Cardiac atrium fibroblast (primary cell): ENCODE results near the gene WNT10A. TPM values are rescaled to one million over a fixed set of nuclear protein-coding genes. Genes with fewer than 3 reads are reported as not detected.

Experiments used
- total RNA-seq: library from RNA; depleted of rRNA; stranded (reverse); fragments of >200 nt; gene quantifications from 2 replicates; pipeline ENCODE4 v1.2.3, GENCODE V29; 2015

WNT10A gene
- not detected in 2 replicates for total RNA-seq

DNA sequence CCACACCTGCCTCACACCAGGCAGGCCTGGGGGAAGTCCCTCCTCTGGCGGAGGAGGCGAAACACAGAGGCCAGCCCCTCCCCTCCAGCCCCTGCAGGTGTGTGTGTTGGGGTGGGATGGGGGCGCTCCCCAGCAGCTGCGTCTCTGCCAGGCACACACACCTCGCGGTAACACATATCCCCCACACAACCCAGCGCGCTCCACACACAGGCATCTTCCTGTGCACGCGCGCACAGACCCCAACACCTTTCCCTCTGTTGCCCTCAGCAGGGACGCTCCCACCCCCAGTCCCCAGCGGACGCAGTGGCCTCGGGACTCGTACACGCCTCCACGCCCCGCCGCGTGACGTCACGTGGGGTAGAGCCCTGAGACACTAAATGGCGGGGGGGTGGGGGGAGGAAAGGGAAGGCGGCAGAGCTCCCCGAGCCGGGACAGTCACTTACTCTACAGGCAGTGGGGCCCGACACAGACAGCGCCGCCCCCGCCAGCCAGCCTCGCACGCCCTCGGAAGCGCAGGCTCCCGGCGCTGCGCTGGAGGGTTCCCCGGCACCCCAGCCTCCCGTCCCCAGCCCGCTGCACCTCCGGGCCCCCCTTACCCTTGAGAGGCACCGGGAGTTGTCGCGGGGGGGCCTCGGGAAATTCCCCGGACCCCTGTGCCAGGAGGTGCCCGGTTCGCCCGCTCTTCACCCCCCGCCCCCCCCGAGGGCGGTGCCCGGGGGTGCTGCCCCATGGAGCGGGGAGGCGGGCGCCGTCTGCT, at the start of gene WNT10A:
TSS of gene WNT10A (plus strand) at position 751 of the 757 bp plus-strand sequence. CDS start 144 bp downstream, outside the sequence.

DNA sequence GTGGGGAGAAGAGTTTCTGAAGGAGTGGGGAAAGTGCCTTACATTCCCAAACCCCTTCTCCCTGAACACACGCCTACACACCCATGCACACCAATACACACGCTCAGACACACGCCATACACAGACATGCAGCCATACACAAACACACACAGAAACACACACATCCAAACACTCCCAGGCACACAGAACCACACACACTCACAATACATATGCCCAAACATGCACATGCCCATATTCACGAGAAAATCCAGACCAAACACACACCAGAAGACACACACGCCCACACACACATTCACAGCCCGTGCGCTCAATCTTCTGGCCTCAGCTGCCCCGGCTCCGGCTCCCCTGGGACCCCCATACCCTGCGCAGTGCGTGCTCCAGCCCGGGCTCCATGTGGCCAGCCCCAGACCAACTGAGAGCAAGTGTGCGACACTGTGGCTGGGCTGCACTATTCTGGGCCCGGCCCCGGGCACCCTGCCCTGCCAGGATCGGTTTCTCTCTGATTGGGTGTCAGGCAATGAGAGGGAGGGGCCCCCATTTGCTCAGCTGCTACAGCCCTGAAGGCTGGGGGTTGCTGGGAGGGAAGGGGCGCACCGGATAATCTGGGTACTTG, 49.2 kb upstream of the WNT10A start, which contains the start of gene PRKAG3:
TSS of gene PRKAG3 (minus strand) at position 426 of the 613 bp plus-strand sequence.

DNA sequence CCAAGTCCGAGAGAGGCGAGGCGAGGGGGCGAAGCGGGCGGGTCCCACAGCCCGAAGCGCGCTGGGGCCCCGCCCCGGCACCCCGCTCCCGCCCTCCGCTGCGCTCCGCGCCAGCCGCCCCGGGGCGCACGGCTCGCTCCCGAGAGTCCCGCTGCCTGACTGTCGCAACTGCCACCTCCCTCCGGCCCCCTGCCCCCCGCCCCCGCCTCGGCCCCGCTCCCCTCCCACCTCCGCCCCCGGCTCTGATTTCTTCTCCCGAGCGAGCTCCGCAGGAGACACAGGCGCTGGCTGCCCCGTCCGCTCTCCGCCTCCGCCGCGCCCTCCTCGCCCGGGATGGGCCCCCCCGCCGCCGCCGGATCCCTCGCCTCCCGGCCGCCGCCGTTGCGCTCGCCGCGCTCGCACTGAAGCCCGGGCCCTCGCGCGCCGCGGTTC, 21.1 kb upstream of the WNT10A start, which contains the start of gene WNT6:
TSS of gene WNT6 (plus strand) at position 250 of the 432 bp plus-strand sequence. CDS start 233 bp downstream, outside the sequence.

Other genes starting within 250 kb of the WNT10A start
- gene ZNF142, start 221.2 kb upstream of the WNT10A start, total RNA-seq, result 4.9 and 7.9 TPM in 2 replicates
- 19.8 and 27.3 TPM in 2 replicates for gene BCS1L, start 221.2 kb upstream of the WNT10A start, total RNA-seq
- gene RNF25, start 208.8 kb upstream of the WNT10A start, total RNA-seq, result 14.4 and 26.9 TPM in 2 replicates
- gene STK36, start 208.8 kb upstream of the WNT10A start, total RNA-seq, result 20.1 and 21.7 TPM in 2 replicates
- gene TTLL4, start 170.0 kb upstream of the WNT10A start, total RNA-seq, result 9.9 and 43.9 TPM in 2 replicates
- gene CYP27A1, start 98.7 kb upstream of the WNT10A start, total RNA-seq, result 2.7 and 2.9 TPM in 2 replicates
- not detected in 2 replicates for gene PRKAG3, start 49.0 kb upstream of the WNT10A start, total RNA-seq
- not detected in 2 replicates for gene WNT6, start 21.0 kb upstream of the WNT10A start, total RNA-seq
- not detected in 2 replicates for gene CDK5R2, start 78.8 kb downstream of the WNT10A start, total RNA-seq
- gene FEV, start 104.3 kb downstream of the WNT10A start, total RNA-seq, result not detected in 2 replicates
- not detected in 2 replicates for gene CRYBA2, start 112.6 kb downstream of the WNT10A start, total RNA-seq
- not detected in 2 replicates for gene CFAP65, start 160.7 kb downstream of the WNT10A start, total RNA-seq
- gene IHH, start 180.1 kb downstream of the WNT10A start, total RNA-seq, result under 0.01 TPM in 1 of 2 replicates, not detected in the other